B cell (primary cell): Measurements from ENCODE around the gene HYDIN.
"Not testable (repeated sequence)": the region's sequence is repeated elsewhere in the genome, so short reads cannot be mapped to it uniquely, and the experiment has no call there.

Experiments used
- CTCF ChIP-seq: fragments of 200-600 bp; IDR thresholded peaks from one replicate; pipeline ENCODE4 v1.8.0; 2022; ENCODE audit warnings: antibody characterized with exemption, mild to moderate bottlenecking
- EZH2 ChIP-seq: IDR thresholded peaks from 2 replicates; pipeline ENCODE4 v1.6.1; 2012; ENCODE audit warnings: borderline replicate concordance, low read depth, mild to moderate bottlenecking, moderate library complexity, low read length; ENCODE audit not compliant: insufficient read depth, poor library complexity, severe bottlenecking

- TF ChIP-seq CTCF, EZH2: not testable (repeated sequence)
Measured at GRCh38 chr16:71080777-71081176, 149.7 kb downstream of the HYDIN start.
